ENCODE measurements around the gene CISH. TPM values are rescaled to one million over a fixed set of nuclear protein-coding genes. Genes with fewer than 3 reads are reported as not detected.

The CISH gene
- total and polyA plus RNA-seq, 9 of the 15 experiments (the other 6 are each of a cell fraction or from before 2014, with no cell fraction given), result 1.7 to 47.7 (median 18.3) TPM

GRCh38 chr3:50570508-50571279 lies 40.9 kb downstream of the CISH start:
- DNase-seq (ENCODE audit: extremely low read depth in 1 of 4, low spot score in 3 of 4) (no peak), ATAC-seq (no peak), FAIRE-seq (peak; percentile 19)
- H3K27me3 ChIP-seq (ENCODE audit: control insufficient read depth in 2 of 2, insufficient read depth in 2 of 2, low read length in 2 of 2), result no peaks in the 10 kb centered on the region
- H3K9ac ChIP-seq (ENCODE audit: insufficient read depth in 1 of 2, low read depth in 2 of 2, low read length in 2 of 2), result peak overlapping the region in 1 of 2 experiments; percentile 91; a peak in 2 of 4 replicates
- ChIA-PET CTCF (ENCODE audit: low intra/inter-chr PET ratio) (interaction anchor here (0.7 to 5.6 kb wide), 2 partner anchors 39 to 44 kb away, joined by 3 to 56 read pairs; partner anchors contain the start of genes CISH and MAPKAPK3), POLR2A (interaction anchor here (0.5 to 2.2 kb wide), 11 partner anchors 10 to 41 kb away, joined by 3 to 12 read pairs (median 4); partner anchors contain the start of gene CISH)
- BruUV-seq (replicated peaks), result no TSS peak
- no peaks in the 10 kb centered on the region for H4K20me1 ChIP-seq (replicated peaks; ENCODE audit: control insufficient read depth, insufficient read depth, low read length)
- intact Hi-C loops (cut with micrococcal nuclease), result no loop called here
- peaks cover 24% of the 10 kb centered on the region; the same call in 2 of the 3 replicates for H3K36me3 ChIP-seq (ENCODE audit: control insufficient read depth, insufficient read depth, low read length)
- H3K4me1 ChIP-seq (replicated peaks in 1 of 2; ENCODE audit: control insufficient read depth in 2 of 2, insufficient read depth in 2 of 2, low read length in 2 of 2), result peaks cover 46 to 47% of the 10 kb centered on the region in 2 experiments; a peak in 4 of 5 replicates
- TF ChIP-seq TFE3 (CRISPR knock-in tag; IDR thresholded peaks at IDR 0.05), result no peak
- TF ChIP-seq ESRRA (IDR thresholded peaks at IDR 0.05; ENCODE audit: borderline replicate concordance, low read depth), result no peak
- TF ChIP-seq STAT5A (IDR thresholded peaks at IDR 0.05; ENCODE audit: borderline replicate concordance, low read length), result no peak
- TF ChIP-seq NCOA1 (IDR thresholded peaks at IDR 0.05; ENCODE audit: low read depth), result no peak
- TF ChIP-seq ZNF551 (CRISPR knock-in tag; IDR thresholded peaks at IDR 0.05), result no peak
- TF ChIP-seq HOXB6 (CRISPR knock-in tag; IDR thresholded peaks at IDR 0.05; ENCODE audit: borderline replicate concordance), result no peak
- no peak for TF ChIP-seq KHSRP (IDR thresholded peaks at IDR 0.05)
- TF ChIP-seq CBFA2T2 (conservative IDR thresholded peaks at IDR 0.05), result no peak
- TF ChIP-seq ZC3H8 (IDR thresholded peaks at IDR 0.05), result no peak
- no peak for TF ChIP-seq ZNF165 (CRISPR knock-in tag; IDR thresholded peaks at IDR 0.05; ENCODE audit: borderline replicate concordance)
- TF ChIP-seq TSHZ1 (CRISPR knock-in tag; IDR thresholded peaks at IDR 0.05), result no peak
- TF ChIP-seq ZNF282 (CRISPR knock-in tag; IDR thresholded peaks at IDR 0.05), result no peak
- no peak overlapping the region for H3K27ac ChIP-seq (ENCODE audit: extremely low read depth, low read depth, low read length)
- peaks cover 15% of the 10 kb centered on the region for H3K79me2 ChIP-seq (ENCODE audit: control insufficient read depth, insufficient read depth, low read length)
- H3K9me1 ChIP-seq (ENCODE audit: control insufficient read depth, insufficient read depth, low read length), result no peaks in the 10 kb centered on the region
- 69% methylated on average over 5 of the region's 5 CpGs for WGBS (ENCODE audit: insufficient coverage, low coverage, missing lambda C conversion rate)
- no peaks in the 10 kb centered on the region for H3K9me3 ChIP-seq (replicated peaks; ENCODE audit: control insufficient read depth, insufficient read depth, low read depth, low read length)
- in situ Hi-C loops (cut with MboI), result loop anchor here (5.0 kb wide), 1 partner anchor 87 kb away; no protein-coding TSS in a partner anchor
- peak overlapping the region; percentile 92 for H3K4me2 ChIP-seq (ENCODE audit: insufficient read depth, low read length)
- no peak overlapping the region for H2AFZ ChIP-seq (ENCODE audit: low read depth, low read length)
- peak overlapping the region; percentile 90 for H3K4me3 ChIP-seq

Data from K562 (cell line).